ENCODE data around the gene GALK1. TPM values are rescaled to one million over a fixed set of nuclear protein-coding genes. Genes with fewer than 3 reads are reported as not detected.

The GALK1 gene
- total RNA-seq, 1 experiment from 2014 or later: 36.7 TPM

DNA sequence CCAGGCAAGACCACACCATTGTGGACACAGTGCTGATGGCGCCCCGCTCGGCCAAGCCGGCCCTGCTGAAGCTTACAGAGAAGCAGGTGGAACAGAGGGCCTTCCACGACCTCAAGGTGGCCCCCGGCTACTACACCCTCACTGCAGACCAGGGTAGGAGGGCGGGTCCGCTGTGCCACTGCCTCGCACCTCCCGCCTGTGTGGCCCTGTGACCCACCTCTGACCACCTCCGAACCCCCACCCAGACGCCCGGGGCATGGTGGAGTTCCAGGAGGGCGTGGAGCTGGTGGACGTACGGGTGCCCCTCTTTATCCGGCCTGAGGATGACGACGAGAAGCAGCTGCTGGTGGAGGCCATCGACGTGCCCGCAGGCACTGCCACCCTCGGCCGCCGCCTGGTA is 22.7 kb downstream of the GALK1 start:
- H4K91ac ChIP-seq (ENCODE audit: insufficient read length, low read depth, low read length): no peak overlapping the region
- no peak overlapping the region for H3K18ac ChIP-seq (ENCODE audit: insufficient read length, low read depth, low read length)
- no peak overlapping the region for H4K5ac ChIP-seq (ENCODE audit: insufficient read length, low read depth, low read length)
- DNase-seq: no peak
- TF ChIP-seq, protein P1, sequence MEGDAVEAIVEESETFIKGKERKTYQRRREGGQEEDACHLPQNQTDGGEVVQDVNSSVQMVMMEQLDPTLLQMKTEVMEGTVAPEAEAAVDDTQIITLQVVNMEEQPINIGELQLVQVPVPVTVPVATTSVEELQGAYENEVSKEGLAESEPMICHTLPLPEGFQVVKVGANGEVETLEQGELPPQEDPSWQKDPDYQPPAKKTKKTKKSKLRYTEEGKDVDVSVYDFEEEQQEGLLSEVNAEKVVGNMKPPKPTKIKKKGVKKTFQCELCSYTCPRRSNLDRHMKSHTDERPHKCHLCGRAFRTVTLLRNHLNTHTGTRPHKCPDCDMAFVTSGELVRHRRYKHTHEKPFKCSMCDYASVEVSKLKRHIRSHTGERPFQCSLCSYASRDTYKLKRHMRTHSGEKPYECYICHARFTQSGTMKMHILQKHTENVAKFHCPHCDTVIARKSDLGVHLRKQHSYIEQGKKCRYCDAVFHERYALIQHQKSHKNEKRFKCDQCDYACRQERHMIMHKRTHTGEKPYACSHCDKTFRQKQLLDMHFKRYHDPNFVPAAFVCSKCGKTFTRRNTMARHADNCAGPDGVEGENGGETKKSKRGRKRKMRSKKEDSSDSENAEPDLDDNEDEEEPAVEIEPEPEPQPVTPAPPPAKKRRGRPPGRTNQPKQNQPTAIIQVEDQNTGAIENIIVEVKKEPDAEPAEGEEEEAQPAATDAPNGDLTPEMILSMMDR (conservative IDR thresholded peaks at IDR 0.05): no peak
- H4K8ac ChIP-seq (replicated peaks; ENCODE audit: insufficient read length, low read depth, low read length): no peak overlapping the region
- H3T11ph ChIP-seq (ENCODE audit: low read length): no peak overlapping the region
- H2BK5ac ChIP-seq (ENCODE audit: insufficient read length, low read length): no peak overlapping the region
- no peak overlapping the region; the same call in 1 of the 2 replicates for H3K14ac ChIP-seq (ENCODE audit: insufficient read depth, low read length)
- H4K20me1 ChIP-seq (ENCODE audit: control insufficient read depth, insufficient read depth, insufficient read length): no peaks in the 10 kb centered on the region
- H2BK15ac ChIP-seq (ENCODE audit: low read depth, low read length): no peak overlapping the region
- Mint-ChIP-seq H3K4me3 (no peak overlapping the region), H3K9me3 (no peaks in the 10 kb centered on the region), H3K36me3 (ENCODE audit: insufficient read depth in 1 of 3, low read depth in 3 of 3) (no peaks in the 10 kb centered on the region), H3K27me3 (ENCODE audit: low read depth) (no peaks in the 10 kb centered on the region), H3K4me1 (peaks cover 7% of the 10 kb centered on the region in 2 experiments), H3K27ac (no peak overlapping the region)
- H3K23me2 ChIP-seq (ENCODE audit: insufficient read length, low read depth, low read length, poor library complexity, severe bottlenecking): no peaks in the 10 kb centered on the region
- no peak overlapping the region for H3K27ac ChIP-seq (ENCODE audit: insufficient read length, low read depth, low read length)
- H3K56ac ChIP-seq (ENCODE audit: insufficient read length, low read depth, low read length): no peak overlapping the region
- H3K4me1 ChIP-seq (ENCODE audit: insufficient read depth, low read length): no peaks in the 10 kb centered on the region
- no peak overlapping the region for H2AFZ ChIP-seq (ENCODE audit: low read length)
- no CpG with 5 or more reads among the region's 25 CpGs for WGBS (ENCODE audit: extremely low coverage, insufficient read length, low lambda C conversion rate)
- no peak overlapping the region for H2BK12ac ChIP-seq (ENCODE audit: insufficient read length, low read depth, low read length)
- H3K27me3 ChIP-seq (ENCODE audit: insufficient read depth, low read length): no peaks in the 10 kb centered on the region
- no peaks in the 10 kb centered on the region for H3K79me1 ChIP-seq (ENCODE audit: insufficient read depth, low read depth, low read length, poor library complexity, severe bottlenecking)
- H2BK20ac ChIP-seq (ENCODE audit: low read depth, low read length, poor library complexity, severe bottlenecking): no peak overlapping the region
- H3K4ac ChIP-seq (ENCODE audit: low read depth, low read length): no peak overlapping the region
- H2AK5ac ChIP-seq (ENCODE audit: insufficient read length, low read length): no peak overlapping the region
- H3K9ac ChIP-seq (ENCODE audit: extremely low read depth, insufficient read length, low read length): no peak overlapping the region
- H3K4me2 ChIP-seq (ENCODE audit: insufficient read depth, insufficient read length, low read length): no peak overlapping the region
- H3K79me2 ChIP-seq (ENCODE audit: insufficient read depth, low read length): no peaks in the 10 kb centered on the region
- H3K9me3 ChIP-seq (ENCODE audit: control insufficient read depth, low read depth, low read length): no peaks in the 10 kb centered on the region
- no peak overlapping the region for H2BK120ac ChIP-seq (ENCODE audit: low read depth, low read length, poor library complexity, severe bottlenecking)
- H3K23ac ChIP-seq (ENCODE audit: insufficient read length, low read depth, low read length): no peak overlapping the region
